ENCODE measurements around the gene RALGPS1. TPM values are rescaled to one million over a fixed set of nuclear protein-coding genes. Genes with fewer than 3 reads are reported as not detected.

The RALGPS1 gene
- total RNA-seq, 2 experiments from 2014 or later, result 1.9 to 2.2 TPM

DNA sequence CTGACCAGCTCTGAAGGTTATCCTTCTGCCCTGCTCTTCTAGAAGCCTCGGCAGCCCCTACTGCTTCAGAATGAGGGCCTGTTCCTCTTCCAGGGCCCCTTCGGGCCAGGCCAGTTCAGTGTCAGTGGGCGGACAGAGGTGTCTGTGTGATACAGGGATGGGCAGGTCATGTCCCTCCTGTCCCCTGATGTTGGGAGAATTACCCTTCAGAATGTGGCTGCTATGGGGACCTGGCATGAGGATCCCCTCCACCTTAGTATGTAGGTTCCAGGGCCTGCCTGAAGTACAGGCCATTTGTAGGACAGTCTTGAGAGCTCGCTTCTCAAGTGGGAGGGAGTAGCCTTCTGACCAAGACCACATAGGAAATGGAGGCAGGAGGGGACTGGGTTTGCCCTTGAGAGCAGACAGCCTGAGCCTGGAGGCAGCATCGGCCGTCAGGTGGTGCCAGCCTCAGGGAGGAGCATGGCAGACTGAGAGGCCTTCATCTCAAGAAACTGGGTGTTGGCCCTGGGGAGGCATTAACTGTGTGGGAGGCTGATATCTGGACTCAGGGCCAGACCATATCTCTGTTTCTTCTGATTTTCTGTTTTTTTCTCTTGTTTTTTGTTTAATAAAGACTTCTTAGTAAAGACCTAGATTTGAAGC is 175.9 kb downstream of the RALGPS1 start:
- intact Hi-C loops (cut with micrococcal nuclease), result no loop called here
- no peak for ATAC-seq
- H3K36me3 Mint-ChIP-seq (ENCODE audit: low read depth), result no peaks in the 10 kb centered on the region
- H3K27ac Mint-ChIP-seq, result no peak overlapping the region
- TF ChIP-seq, protein P1, sequence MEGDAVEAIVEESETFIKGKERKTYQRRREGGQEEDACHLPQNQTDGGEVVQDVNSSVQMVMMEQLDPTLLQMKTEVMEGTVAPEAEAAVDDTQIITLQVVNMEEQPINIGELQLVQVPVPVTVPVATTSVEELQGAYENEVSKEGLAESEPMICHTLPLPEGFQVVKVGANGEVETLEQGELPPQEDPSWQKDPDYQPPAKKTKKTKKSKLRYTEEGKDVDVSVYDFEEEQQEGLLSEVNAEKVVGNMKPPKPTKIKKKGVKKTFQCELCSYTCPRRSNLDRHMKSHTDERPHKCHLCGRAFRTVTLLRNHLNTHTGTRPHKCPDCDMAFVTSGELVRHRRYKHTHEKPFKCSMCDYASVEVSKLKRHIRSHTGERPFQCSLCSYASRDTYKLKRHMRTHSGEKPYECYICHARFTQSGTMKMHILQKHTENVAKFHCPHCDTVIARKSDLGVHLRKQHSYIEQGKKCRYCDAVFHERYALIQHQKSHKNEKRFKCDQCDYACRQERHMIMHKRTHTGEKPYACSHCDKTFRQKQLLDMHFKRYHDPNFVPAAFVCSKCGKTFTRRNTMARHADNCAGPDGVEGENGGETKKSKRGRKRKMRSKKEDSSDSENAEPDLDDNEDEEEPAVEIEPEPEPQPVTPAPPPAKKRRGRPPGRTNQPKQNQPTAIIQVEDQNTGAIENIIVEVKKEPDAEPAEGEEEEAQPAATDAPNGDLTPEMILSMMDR (IDR thresholded peaks at IDR 0.05), result no peak
- peaks cover 1% of the 10 kb centered on the region for H3K4me1 Mint-ChIP-seq (ENCODE audit: low read depth)
- no peak for DNase-seq
- CTCF ChIA-PET, result no interaction called here
- no peaks in the 10 kb centered on the region for H3K9me3 Mint-ChIP-seq
- POLR2A ChIA-PET, result no interaction called here
- no peaks in the 10 kb centered on the region for H3K27me3 Mint-ChIP-seq
- no peak overlapping the region for H3K4me3 Mint-ChIP-seq

DNA sequence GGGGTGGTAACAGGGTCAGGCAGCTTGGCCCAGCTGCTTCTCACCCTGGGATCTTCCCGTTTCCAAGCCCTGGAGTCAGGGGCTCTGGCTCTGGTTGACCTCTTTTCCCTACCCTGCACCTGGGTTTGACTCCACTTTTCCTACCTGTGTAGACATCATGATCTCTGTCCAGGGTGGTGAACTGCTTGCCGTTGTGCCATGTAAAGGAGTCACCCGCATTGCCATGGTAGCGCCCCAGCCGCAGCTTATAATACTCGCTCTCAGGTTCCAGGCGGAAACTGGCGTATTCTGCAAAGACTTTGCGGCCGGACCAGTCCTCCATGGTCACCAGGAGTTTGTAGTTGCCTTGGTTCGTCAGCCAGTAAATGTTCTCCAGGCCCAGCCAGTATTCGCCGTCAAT is 176.9 kb downstream of the RALGPS1 start:
- DNase-seq (no peak), ATAC-seq (no peak)
- H3K4me3 Mint-ChIP-seq, result no peak overlapping the region
- ChIA-PET CTCF (no interaction called here), POLR2A (no interaction called here)
- no peaks in the 10 kb centered on the region for H3K27me3 Mint-ChIP-seq
- no peak overlapping the region for H3K27ac Mint-ChIP-seq
- H3K4me1 Mint-ChIP-seq (ENCODE audit: low read depth), result no peaks in the 10 kb centered on the region
- TF ChIP-seq, protein P1 (IDR thresholded peaks at IDR 0.05), result no peak
- no peaks in the 10 kb centered on the region for H3K36me3 Mint-ChIP-seq (ENCODE audit: low read depth)
- no peaks in the 10 kb centered on the region for H3K9me3 Mint-ChIP-seq
- intact Hi-C loops (cut with micrococcal nuclease), result no loop called here

GRCh38 chr9:127092041-127092608 is 177.5 kb downstream of the RALGPS1 start:
- no peak for ATAC-seq
- Mint-ChIP-seq H3K27ac (no peak overlapping the region), H3K4me1 (ENCODE audit: low read depth) (no peaks in the 10 kb centered on the region), H3K36me3 (ENCODE audit: low read depth) (no peaks in the 10 kb centered on the region), H3K4me3 (no peak overlapping the region), H3K9me3 (no peaks in the 10 kb centered on the region), H3K27me3 (no peaks in the 10 kb centered on the region)
- TF ChIP-seq, protein P1 (IDR thresholded peaks at IDR 0.05), result no peak
- DNase-seq, result no peak
- ChIA-PET CTCF (no interaction called here), POLR2A (no interaction called here)
- intact Hi-C loops (cut with micrococcal nuclease), result no loop called here

DNA sequence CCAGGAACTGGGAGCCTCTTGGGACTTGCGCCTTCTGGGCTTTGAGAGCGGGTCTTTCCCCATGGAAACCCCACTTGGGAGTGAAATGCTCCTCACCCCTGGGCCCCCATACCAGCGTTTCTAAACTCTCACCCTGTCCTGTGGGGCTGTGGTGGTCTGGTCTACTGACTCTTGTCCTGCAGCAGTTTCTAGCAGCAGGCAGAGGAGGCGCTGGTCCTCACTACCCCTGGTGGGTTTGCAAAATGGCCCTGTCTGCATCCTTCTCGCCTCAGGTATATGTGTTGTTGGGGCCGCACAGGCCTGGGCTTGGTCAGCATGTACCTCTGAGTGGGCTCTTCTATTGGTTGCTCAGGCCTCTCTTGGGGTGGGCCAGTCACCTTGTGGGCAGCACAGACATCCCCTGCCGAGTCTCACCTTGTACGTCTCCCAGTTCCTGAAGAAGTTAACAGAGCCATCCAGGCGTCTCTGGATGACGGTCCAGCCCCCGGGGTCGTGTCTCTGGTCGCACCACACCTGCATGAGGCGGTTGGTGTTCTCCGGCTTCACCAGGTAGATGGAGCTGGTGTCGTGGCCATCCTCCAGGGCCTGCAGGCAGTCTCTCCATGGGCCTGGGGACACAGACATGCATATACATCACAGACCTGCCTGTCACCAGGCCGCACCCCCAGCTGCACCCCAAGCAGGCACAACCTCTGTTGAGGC is 178.9 kb downstream of the RALGPS1 start:
- no peaks in the 10 kb centered on the region for H3K4me1 Mint-ChIP-seq (ENCODE audit: low read depth)
- H3K36me3 Mint-ChIP-seq (ENCODE audit: low read depth), result no peaks in the 10 kb centered on the region
- H3K4me3 Mint-ChIP-seq, result no peak overlapping the region
- ATAC-seq, result no peak
- TF ChIP-seq, protein P1 (IDR thresholded peaks at IDR 0.05), result no peak
- ChIA-PET POLR2A (interaction anchor here (0.7 kb wide), 1 partner anchor 15 kb away, joined by 3 read pairs; no protein-coding TSS in a partner anchor), CTCF (no interaction called here)
- H3K27ac Mint-ChIP-seq, result no peak overlapping the region
- DNase-seq, result no peak
- intact Hi-C loops (cut with micrococcal nuclease), result no loop called here
- H3K27me3 Mint-ChIP-seq, result no peaks in the 10 kb centered on the region
- no peaks in the 10 kb centered on the region for H3K9me3 Mint-ChIP-seq

DNA sequence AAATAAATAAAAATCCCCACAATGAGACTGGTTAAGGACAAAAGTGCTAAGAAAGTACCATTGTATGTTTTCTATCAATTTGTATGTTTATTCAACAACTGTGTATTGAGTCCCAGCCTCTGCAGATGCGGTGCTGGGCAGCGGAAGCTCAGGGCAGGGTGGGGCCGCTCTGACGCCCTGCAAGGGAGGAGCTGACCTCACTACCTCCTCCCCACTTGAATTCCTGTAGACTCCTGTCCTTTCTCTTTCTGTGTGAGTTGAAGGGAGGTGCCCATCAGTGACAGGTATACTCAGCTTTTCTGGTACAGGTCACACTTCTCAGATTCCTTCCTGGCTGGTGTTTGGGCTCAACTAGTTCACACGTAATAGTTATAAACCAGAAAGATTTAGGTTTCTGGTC is 180.8 kb downstream of the RALGPS1 start:
- Mint-ChIP-seq H3K27me3 (no peaks in the 10 kb centered on the region), H3K27ac (no peak overlapping the region), H3K4me1 (ENCODE audit: low read depth) (no peaks in the 10 kb centered on the region), H3K4me3 (no peak overlapping the region), H3K36me3 (ENCODE audit: low read depth) (no peaks in the 10 kb centered on the region), H3K9me3 (no peaks in the 10 kb centered on the region)
- TF ChIP-seq, protein P1 (IDR thresholded peaks at IDR 0.05), result no peak
- ChIA-PET CTCF (no interaction called here), POLR2A (no interaction called here)
- intact Hi-C loops (cut with micrococcal nuclease), result no loop called here
- no peak for DNase-seq
- ATAC-seq, result no peak
